Smooth muscle cell (in vitro differentiated cells): ENCODE results near the gene CCDC184. TPM values are rescaled to one million over a fixed set of nuclear protein-coding genes. Genes with fewer than 3 reads are reported as not detected.
"Not testable (repeated sequence)": the region's sequence is repeated elsewhere in the genome, so short reads cannot be mapped to it uniquely, and the experiment has no call there.

Experiments used
- DNase-seq: peaks from one replicate; lab custom pipeline; 2025; ENCODE audit not compliant: unreplicated experiment; lab: John Stamatoyannopoulos, UW
- H2AFZ ChIP-seq: fragments of 200-600 bp; sonication (generic); 2 replicates; pipeline ENCODE4 v1.6.0; 2016; ENCODE audit warnings: antibody characterized with exemption, low read depth, mild to moderate bottlenecking
- H3F3A ChIP-seq: fragments of 200-600 bp; sonication (generic); 2 replicates; pipeline ENCODE4 v1.6.0; 2017; ENCODE audit warnings: antibody characterized with exemption, low read depth
- H3K27ac ChIP-seq: fragments of 200-600 bp; sonication (generic); 2 replicates; pipeline ENCODE4 v1.5.1; 2016; ENCODE audit warnings: low read depth, mild to moderate bottlenecking
- H3K27me3 ChIP-seq: fragments of 200-600 bp; sonication (generic); 2 replicates; pipeline ENCODE4 v1.6.1; 2016; ENCODE audit warnings: low read depth, mild to moderate bottlenecking
- H3K36me3 ChIP-seq: fragments of 200-600 bp; sonication (generic); 2 replicates; pipeline ENCODE4 v1.5.1; 2016; ENCODE audit warnings: low read depth
- H3K4me1 ChIP-seq: fragments of 200-600 bp; sonication (generic); 2 replicates; pipeline ENCODE4 v1.5.1; 2016; ENCODE audit warnings: low read depth
- H3K4me2 ChIP-seq: fragments of 200-600 bp; sonication (generic); 2 replicates; pipeline ENCODE4 v1.6.0; 2016; ENCODE audit warnings: mild to moderate bottlenecking
- H3K4me3 ChIP-seq: fragments of 200-600 bp; sonication (generic); 2 replicates; pipeline ENCODE4 v1.5.1; 2016; ENCODE audit warnings: mild to moderate bottlenecking
- H3K79me2 ChIP-seq: fragments of 200-600 bp; sonication (generic); 2 replicates; pipeline ENCODE4 v1.6.0; 2016; ENCODE audit warnings: low read depth, mild to moderate bottlenecking
- H3K9ac ChIP-seq: fragments of 200-600 bp; sonication (generic); 2 replicates; pipeline ENCODE4 v1.6.0; 2016; ENCODE audit warnings: low read depth
- H3K9me3 ChIP-seq: fragments of 200-600 bp; sonication (generic); replicated peaks from 2 replicates; pipeline ENCODE4 v1.5.1; 2016; ENCODE audit warnings: low read depth
- H4K20me1 ChIP-seq: fragments of 200-600 bp; sonication (generic); 2 replicates; pipeline ENCODE4 v1.6.0; 2016; ENCODE audit warnings: low read depth
- WGBS: methylation state at CpG from one replicate; pipeline ENCODE4 v1.1.7; 2016; ENCODE audit warnings: low lambda C conversion rate; 5-methylcytosine and 5-hydroxymethylcytosine counted together
- polyA plus RNA-seq: library from polyadenylated mRNA; unstranded; fragments of >200 nt; fragmentation: Nextera tagmentation; extraction: Ambion mirVana; gene quantifications from 2 replicates; pipeline ENCODE4 v1.2.1, GENCODE V29; 2016
- total RNA-seq: library from RNA; depleted of rRNA; stranded (reverse); fragments of >200 nt; gene quantifications from 2 replicates; pipeline ENCODE4 v1.2.3, GENCODE V29; 2014

CCDC184 gene
- total and polyA plus RNA-seq, 2 experiments from 2014 or later, result 23.7 to 74.1 TPM

GRCh38 chr12:48231169-48231958 lies 47.9 kb downstream of the CCDC184 start:
- not testable (repeated sequence) for H2AFZ ChIP-seq, H3K36me3 ChIP-seq, H3K4me1 ChIP-seq, H3K79me2 ChIP-seq, H3K4me2 ChIP-seq, H3K27me3 ChIP-seq, H4K20me1 ChIP-seq, H3K27ac ChIP-seq, DNase-seq, H3K9ac ChIP-seq, H3K9me3 ChIP-seq, H3K4me3 ChIP-seq, H3F3A ChIP-seq
- WGBS, result 94% methylated on average over 2 of the region's 2 CpGs

Other genes starting within 250 kb of the CCDC184 start
- 58.8 and 58.9 TPM in 2 replicates for gene TMEM106C, start 220.0 kb upstream of the CCDC184 start, total RNA-seq
- gene TMEM106C, start 220.0 kb upstream of the CCDC184 start, polyA plus RNA-seq, result 42.7 and 60.9 TPM in 2 replicates
- 1.6 and 8.6 TPM in 2 replicates for gene COL2A1, start 179.2 kb upstream of the CCDC184 start, total RNA-seq
- gene COL2A1, start 179.2 kb upstream of the CCDC184 start, polyA plus RNA-seq, result 1.6 and 2.8 TPM in 2 replicates
- gene SENP1, start 77.6 kb upstream of the CCDC184 start, total RNA-seq, result 25.8 and 36.6 TPM in 2 replicates
- 6.7 and 7.6 TPM in 2 replicates for gene SENP1, start 77.6 kb upstream of the CCDC184 start, polyA plus RNA-seq
- gene PFKM, start 64.3 kb upstream of the CCDC184 start, total RNA-seq, result 26.6 and 35.7 TPM in 2 replicates
- gene PFKM, start 64.3 kb upstream of the CCDC184 start, polyA plus RNA-seq, result 37.1 and 38.3 TPM in 2 replicates
- gene ASB8, start 26.1 kb upstream of the CCDC184 start, total RNA-seq, result 26.9 and 31.1 TPM in 2 replicates
- 18.0 and 25.4 TPM in 2 replicates for gene ASB8, start 26.1 kb upstream of the CCDC184 start, polyA plus RNA-seq
- gene OR10AD1, start 19.6 kb downstream of the CCDC184 start, total RNA-seq, result not detected in 2 replicates
- gene OR10AD1, start 19.6 kb downstream of the CCDC184 start, polyA plus RNA-seq, result not detected in 2 replicates
- gene ZNF641, start 167.3 kb downstream of the CCDC184 start, total RNA-seq, result 28.1 and 61.4 TPM in 2 replicates
- 19.4 and 22.6 TPM in 2 replicates for gene ZNF641, start 167.3 kb downstream of the CCDC184 start, polyA plus RNA-seq